K562 (cell line): Measurements from ENCODE around the gene GABARAP. TPM values are rescaled to one million over a fixed set of nuclear protein-coding genes. Genes with fewer than 3 reads are reported as not detected.
A peak's percentile ranks its signal among the peaks of the same experiment; 100 is the strongest.

Experiments used
- BCL6 ChIP-seq: fragments of 250-450 bp; sonication (Bioruptor Pico); IDR thresholded peaks from 2 replicates; pipeline ENCODE4 v1.4.0; 2020
- DMBX1 ChIP-seq: fragments of 250-450 bp; sonication (Bioruptor Pico); IDR thresholded peaks from 2 replicates; pipeline ENCODE4 v1.8.0; 2022; ENCODE audit warnings: inconsistent platforms, mild to moderate bottlenecking, moderate library complexity, borderline replicate concordance
- EZH2 ChIP-seq: IDR thresholded peaks from 2 replicates; pipeline ENCODE4 v1.6.1; 2012; ENCODE audit warnings: low read depth, mild to moderate bottlenecking, inconsistent platforms, low read length, borderline replicate concordance
- FOXK2 ChIP-seq, 2 experiments: fragments of 450-650 bp; IDR thresholded peaks in 1 of 2; conservative IDR thresholded peaks in 1 of 2; 2 replicates each; pipeline ENCODE4 v1.6.1; 2016; ENCODE audit warnings: low read depth in 2 of 2, mild to moderate bottlenecking in 1 of 2
- FUS ChIP-seq: fragments of 200-400 bp; formaldehyde crosslinking; optimal IDR thresholded peaks from 2 replicates; pipeline ENCODE3; 2017; ENCODE audit warnings: low read depth, low read length
- GTF2A2 ChIP-seq: IDR thresholded peaks from 2 replicates; pipeline ENCODE4 v1.6.1; 2016; ENCODE audit warnings: mild to moderate bottlenecking, missing genetic modification characterization, missing compliant biosample characterization
- HDAC2 ChIP-seq: fragments of 450-650 bp; IDR thresholded peaks from 2 replicates; pipeline ENCODE4 v1.6.1; 2016; ENCODE audit warnings: mild to moderate bottlenecking
- KAT8 ChIP-seq: fragments of 450-650 bp; IDR thresholded peaks from 2 replicates; pipeline ENCODE4 v1.6.1; 2016; ENCODE audit warnings: low read depth, mild to moderate bottlenecking
- KLF10 ChIP-seq: fragments of 250-450 bp; sonication (Bioruptor Pico); IDR thresholded peaks from 2 replicates; pipeline ENCODE4 v1.6.1; 2021; ENCODE audit warnings: matching md5 sums
- LARP7 ChIP-seq: fragments of 450-650 bp; IDR thresholded peaks from 2 replicates; pipeline ENCODE4 v1.6.1; 2016
- NKRF ChIP-seq: fragments of 450-650 bp; IDR thresholded peaks from 2 replicates; pipeline ENCODE4 v1.6.1; 2016; ENCODE audit warnings: borderline replicate concordance
- PHB ChIP-seq: fragments of 250-450 bp; sonication (Bioruptor Pico); IDR thresholded peaks from 2 replicates; pipeline ENCODE4 v1.5.0; 2021
- RFX1 ChIP-seq: fragments of 450-650 bp; IDR thresholded peaks from 2 replicates; pipeline ENCODE4 v1.6.1; 2016; ENCODE audit warnings: mild to moderate bottlenecking, moderate library complexity
- SFPQ ChIP-seq: fragments of 200-400 bp; formaldehyde crosslinking; IDR thresholded peaks from 2 replicates; pipeline ENCODE4 v1.6.1; 2017; ENCODE audit warnings: mild to moderate bottlenecking, low read depth, low read length, moderate library complexity
- SLC30A9 ChIP-seq: fragments of 250-450 bp; sonication (Bioruptor Pico); IDR thresholded peaks from 2 replicates; pipeline ENCODE4 v1.8.0; 2022; ENCODE audit warnings: mild to moderate bottlenecking, moderate library complexity
- SMARCB1 ChIP-seq: IDR thresholded peaks from 2 replicates; pipeline ENCODE4 v1.6.1; 2011; ENCODE audit warnings: improper control_type of control experiment, low read depth; ENCODE audit not compliant: insufficient read length
- TRIM28 ChIP-seq: fragments of 450-650 bp; IDR thresholded peaks from 2 replicates; pipeline ENCODE4 v1.6.1; 2017
- polyA plus RNA-seq, 8 experiments: library from polyadenylated mRNA; depleted of rRNA in 4 of 8; stranded (reverse) in 5 of 8; unstranded in 3 of 8; fragments of >200 nt; fragmentation: Nextera tagmentation in 2 of 8; fragmentation: Illumina TruSeq in 1 of 8; extraction: Ambion mirVana in 2 of 8; extraction: Trizol in 1 of 8; gene quantifications; 2 replicates each; pipeline versions ENCODE4 v1.2.1 to v1.2.3, GENCODE V29; 2011 to 2014; ENCODE audit warnings: inconsistent platforms in 1 of 8, missing spikeins in 1 of 8
- total RNA-seq, 7 experiments: library from RNA; depleted of rRNA in 6 of 7; stranded (reverse); fragments of >200 nt in 6 of 7; fragmentation: Illumina TruSeq in 2 of 7; extraction: Trizol in 2 of 7; gene quantifications; 2 replicates each; pipeline versions ENCODE4 v1.2.1 to v1.2.3, GENCODE V29; 2011 to 2021; ENCODE audit warnings: low replicate concordance in 1 of 7
- TF ChIP-seq, protein P1 (sequence below), 2 experiments: IDR thresholded peaks in 1 of 2; conservative IDR thresholded peaks in 1 of 2; 2 replicates each; pipeline ENCODE4 v1.6.1; 2016; ENCODE audit warnings: low read depth in 2 of 2, mild to moderate bottlenecking in 1 of 2, missing compliant biosample characterization in 1 of 2, missing genetic modification characterization in 1 of 2, moderate library complexity in 1 of 2
- TF ChIP-seq, protein P2 (sequence below): fragments of 450-650 bp; IDR thresholded peaks from one replicate; pipeline ENCODE4 v1.6.1; 2018; ENCODE audit warnings: mild to moderate bottlenecking, moderate library complexity; ENCODE audit not compliant: partially characterized antibody

GABARAP gene
- total and polyA plus RNA-seq, 9 of the 15 experiments (the other 6 are each of a cell fraction or from before 2014, with no cell fraction given), result 47.5 to 373 (median 152) TPM

GRCh38 chr17:7214300-7215135 lies 27.7 kb downstream of the GABARAP start (continued):
- no peak for TF ChIP-seq NKRF
- TF ChIP-seq RFX1, result peak; percentile 100
- TF ChIP-seq, protein P1, sequence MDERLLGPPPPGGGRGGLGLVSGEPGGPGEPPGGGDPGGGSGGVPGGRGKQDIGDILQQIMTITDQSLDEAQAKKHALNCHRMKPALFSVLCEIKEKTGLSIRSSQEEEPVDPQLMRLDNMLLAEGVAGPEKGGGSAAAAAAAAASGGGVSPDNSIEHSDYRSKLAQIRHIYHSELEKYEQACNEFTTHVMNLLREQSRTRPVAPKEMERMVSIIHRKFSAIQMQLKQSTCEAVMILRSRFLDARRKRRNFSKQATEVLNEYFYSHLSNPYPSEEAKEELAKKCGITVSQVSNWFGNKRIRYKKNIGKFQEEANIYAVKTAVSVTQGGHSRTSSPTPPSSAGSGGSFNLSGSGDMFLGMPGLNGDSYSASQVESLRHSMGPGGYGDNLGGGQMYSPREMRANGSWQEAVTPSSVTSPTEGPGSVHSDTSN (CRISPR knock-in tag; IDR thresholded peaks at IDR 0.05; ENCODE audit: low read depth), result no peak
- TF ChIP-seq, protein P1 (tag; conservative IDR thresholded peaks at IDR 0.05; ENCODE audit: low read depth), result no peak
- TF ChIP-seq DMBX1 (CRISPR knock-in tag), result no peak
- TF ChIP-seq KLF10 (CRISPR knock-in tag), result no peak
- TF ChIP-seq, protein P2, sequence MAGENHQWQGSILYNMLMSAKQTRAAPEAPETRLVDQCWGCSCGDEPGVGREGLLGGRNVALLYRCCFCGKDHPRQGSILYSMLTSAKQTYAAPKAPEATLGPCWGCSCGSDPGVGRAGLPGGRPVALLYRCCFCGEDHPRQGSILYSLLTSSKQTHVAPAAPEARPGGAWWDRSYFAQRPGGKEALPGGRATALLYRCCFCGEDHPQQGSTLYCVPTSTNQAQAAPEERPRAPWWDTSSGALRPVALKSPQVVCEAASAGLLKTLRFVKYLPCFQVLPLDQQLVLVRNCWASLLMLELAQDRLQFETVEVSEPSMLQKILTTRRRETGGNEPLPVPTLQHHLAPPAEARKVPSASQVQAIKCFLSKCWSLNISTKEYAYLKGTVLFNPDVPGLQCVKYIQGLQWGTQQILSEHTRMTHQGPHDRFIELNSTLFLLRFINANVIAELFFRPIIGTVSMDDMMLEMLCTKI, result no peak
- TF ChIP-seq HDAC2, result peak; percentile 86
- TF ChIP-seq TRIM28, result no peak
- no peak for TF ChIP-seq SFPQ
- TF ChIP-seq LARP7, result no peak
- TF ChIP-seq SMARCB1, result no peak
- no peak for TF ChIP-seq FUS
- no peak for TF ChIP-seq KAT8
- no peak for TF ChIP-seq EZH2
- TF ChIP-seq SLC30A9, result no peak
- no peak for TF ChIP-seq BCL6
- no peak for TF ChIP-seq FOXK2 (conservative IDR thresholded peaks at IDR 0.05 in 1 of 2, IDR thresholded peaks at IDR 0.05 in 1 of 2; ENCODE audit: low read depth in 2 of 2)
- TF ChIP-seq PHB (CRISPR knock-in tag), result no peak
- no peak for TF ChIP-seq GTF2A2 (tag)
